Left renal pelvis (tissue), 4 donors: ENCODE results near the gene UQCC2. TPM values are rescaled to one million over a fixed set of nuclear protein-coding genes. Genes with fewer than 3 reads are reported as not detected.

Experiments used
- DNase-seq, 4 donors: peaks; one replicate each; pipeline ENCODE4 v3.0.0-alpha.2; 2013; ENCODE audit warnings: low read depth in 4 of 4, low spot score in 3 of 4
- polyA plus RNA-seq, 4 donors: library from polyadenylated mRNA; unstranded; fragments of 120-200 nt; gene quantifications; one replicate each; pipeline ENCODE4 v1.2.1, GENCODE V29; 2013; ENCODE audit not compliant: insufficient read length in 4 of 4

UQCC2 gene
- polyA plus RNA-seq, 4 donors, result 48.3 to 76.5 (median 60.8) TPM

- no peak for DNase-seq
Measured at GRCh38 chr6:33709605-33710295, 1.8 kb downstream of the UQCC2 start.

GRCh38 chr6:33708516-33709204 is 2.8 kb downstream of the UQCC2 start:
- no peak for DNase-seq

- DNase-seq, result no peak
Measured at GRCh38 chr6:33707771-33708170, 3.7 kb downstream of the UQCC2 start.

GRCh38 chr6:33705955-33706725 is 5.4 kb downstream of the UQCC2 start:
- DNase-seq, result no peak

GRCh38 chr6:33705268-33705885 is 6.1 kb downstream of the UQCC2 start:
- no peak for DNase-seq

GRCh38 chr6:33704215-33705066 is 7.1 kb downstream of the UQCC2 start:
- DNase-seq, result no peak

GRCh38 chr6:33702345-33702977 is 9.0 kb downstream of the UQCC2 start:
- no peak for DNase-seq

GRCh38 chr6:33700391-33701050 is 11.0 kb downstream of the UQCC2 start:
- DNase-seq, result no peak

- no peak for DNase-seq
Measured at GRCh38 chr6:33699739-33700138, 11.8 kb downstream of the UQCC2 start.

- no peak for DNase-seq
Measured at GRCh38 chr6:33699131-33699530, 12.4 kb downstream of the UQCC2 start.

GRCh38 chr6:33698494-33698893 is 13.0 kb downstream of the UQCC2 start:
- DNase-seq, result no peak

GRCh38 chr6:33697845-33698244 is 13.7 kb downstream of the UQCC2 start:
- no peak for DNase-seq

- DNase-seq, result no peak
Measured at GRCh38 chr6:33696548-33697518, 14.7 kb downstream of the UQCC2 start.

- no peak for DNase-seq
Measured at GRCh38 chr6:33696076-33696475, 15.4 kb downstream of the UQCC2 start.

- DNase-seq, result no peak
Measured at GRCh38 chr6:33695451-33695887, 16.0 kb downstream of the UQCC2 start.

- DNase-seq, result no peak
Measured at GRCh38 chr6:33694977-33695376, 16.5 kb downstream of the UQCC2 start.

- DNase-seq, result no peak
Measured at GRCh38 chr6:33694401-33694931, 17.0 kb downstream of the UQCC2 start.
